Uterus (tissue), 2 donors: ENCODE results near the gene JARID2.

Experiments used
- CTCF ChIP-seq, 4 experiments: fragments of 200-600 bp in 2 of 4; fragments of 450-650 bp in 2 of 4; sonication (generic) in 2 of 4; IDR thresholded peaks; one replicate each; pipeline ENCODE4 v1.5.1; 2016 to 2019; ENCODE audit warnings: antibody characterized with exemption in 4 of 4, mild to moderate bottlenecking in 2 of 4, moderate library complexity in 1 of 4
- POLR2A ChIP-seq, 2 donors: fragments of 450-650 bp; IDR thresholded peaks; one replicate each; pipeline ENCODE4 v1.6.1; 2016; ENCODE audit warnings: antibody characterized with exemption in 2 of 2, mild to moderate bottlenecking in 1 of 2, moderate library complexity in 1 of 2

- TF ChIP-seq POLR2A (IDR thresholded peaks at IDR 0.05) (no peak), CTCF (IDR thresholded peaks at IDR 0.05) (no peak)
Observed at GRCh38 chr6:15508441-15508871, 262.6 kb downstream of the JARID2 start.
